ENCODE results near the gene HS3ST6. TPM values are rescaled to one million over a fixed set of nuclear protein-coding genes. Genes with fewer than 3 reads are reported as not detected.

The HS3ST6 gene
- total and polyA plus RNA-seq, 2 of the 13 experiments (the other 11 are each of a cell fraction or from before 2014, with no cell fraction given): not detected

GRCh38 chr16:1929578-1930337 lies 11.5 kb upstream of the HS3ST6 start (continued):
- TF ChIP-seq, protein P1, sequence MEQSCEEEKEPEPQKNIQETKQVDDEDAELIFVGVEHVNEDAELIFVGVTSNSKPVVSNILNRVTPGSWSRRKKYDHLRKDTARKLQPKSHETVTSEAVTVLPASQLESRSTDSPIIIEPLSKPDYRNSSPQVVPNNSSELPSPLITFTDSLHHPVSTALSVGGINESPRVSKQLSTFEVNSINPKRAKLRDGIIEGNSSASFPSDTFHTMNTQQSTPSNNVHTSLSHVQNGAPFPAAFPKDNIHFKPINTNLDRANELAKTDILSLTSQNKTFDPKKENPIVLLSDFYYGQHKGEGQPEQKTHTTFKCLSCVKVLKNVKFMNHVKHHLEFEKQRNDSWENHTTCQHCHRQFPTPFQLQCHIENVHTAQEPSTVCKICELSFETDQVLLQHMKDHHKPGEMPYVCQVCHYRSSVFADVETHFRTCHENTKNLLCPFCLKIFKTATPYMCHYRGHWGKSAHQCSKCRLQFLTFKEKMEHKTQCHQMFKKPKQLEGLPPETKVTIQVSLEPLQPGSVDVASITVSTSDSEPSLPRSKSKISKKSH (CRISPR knock-in tag; IDR thresholded peaks at IDR 0.05; ENCODE audit: borderline replicate concordance): no peak
- TF ChIP-seq HES4 (CRISPR knock-in tag; IDR thresholded peaks at IDR 0.05; ENCODE audit: borderline replicate concordance) (no peak), MXD3 (CRISPR knock-in tag; IDR thresholded peaks at IDR 0.05) (peak; percentile 49; the same call in 1 of the 2 replicates), SUZ12 (IDR thresholded peaks at IDR 0.05; ENCODE audit: low read depth, low read length) (no peak), HDAC1 (CRISPR knock-in tag; IDR thresholded peaks at IDR 0.05) (0 out of 2 replicates have a peak, but pooled peaks have one; percentile 58), HOXA3 (CRISPR knock-in tag; IDR thresholded peaks at IDR 0.05) (peak; percentile 83), NFKBIZ (CRISPR knock-in tag; IDR thresholded peaks at IDR 0.05) (no peak), BRCA1 (CRISPR knock-in tag; IDR thresholded peaks at IDR 0.05) (no peak), HMG20B (CRISPR knock-in tag; conservative IDR thresholded peaks at IDR 0.05) (no peak), XRCC5 (optimal IDR thresholded peaks at IDR 0.05; ENCODE audit: low read length) (peak; percentile 84), ZBTB49 (CRISPR knock-in tag; IDR thresholded peaks at IDR 0.05; ENCODE audit: borderline replicate concordance) (no peak), E2F2 (CRISPR knock-in tag; IDR thresholded peaks at IDR 0.05; ENCODE audit: borderline replicate concordance) (peak; percentile 50; the same call in 1 of the 2 replicates), ZNF672 (CRISPR knock-in tag; IDR thresholded peaks at IDR 0.05) (no peak), ZNF354B (CRISPR knock-in tag; IDR thresholded peaks at IDR 0.05) (0 out of 2 replicates have a peak, but pooled peaks have one; percentile 82), ATM (IDR thresholded peaks at IDR 0.05; ENCODE audit: borderline replicate concordance) (no peak), SKI (IDR thresholded peaks at IDR 0.05; ENCODE audit: partially characterized antibody) (peak; percentile 45), SRY (CRISPR knock-in tag; IDR thresholded peaks at IDR 0.05) (0 out of 2 replicates have a peak, but pooled peaks have one; percentile 35)
- TF ChIP-seq, protein P2, sequence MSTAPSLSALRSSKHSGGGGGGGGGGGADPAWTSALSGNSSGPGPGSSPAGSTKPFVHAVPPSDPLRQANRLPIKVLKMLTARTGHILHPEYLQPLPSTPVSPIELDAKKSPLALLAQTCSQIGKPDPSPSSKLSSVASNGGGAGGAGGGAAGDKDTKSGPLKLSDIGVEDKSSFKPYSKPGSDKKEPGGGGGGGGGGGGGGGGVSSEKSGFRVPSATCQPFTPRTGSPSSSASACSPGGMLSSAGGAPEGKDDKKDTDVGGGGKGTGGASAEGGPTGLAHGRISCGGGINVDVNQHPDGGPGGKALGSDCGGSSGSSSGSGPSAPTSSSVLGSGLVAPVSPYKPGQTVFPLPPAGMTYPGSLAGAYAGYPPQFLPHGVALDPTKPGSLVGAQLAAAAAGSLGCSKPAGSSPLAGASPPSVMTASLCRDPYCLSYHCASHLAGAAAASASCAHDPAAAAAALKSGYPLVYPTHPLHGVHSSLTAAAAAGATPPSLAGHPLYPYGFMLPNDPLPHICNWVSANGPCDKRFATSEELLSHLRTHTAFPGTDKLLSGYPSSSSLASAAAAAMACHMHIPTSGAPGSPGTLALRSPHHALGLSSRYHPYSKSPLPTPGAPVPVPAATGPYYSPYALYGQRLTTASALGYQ (CRISPR knock-in tag; IDR thresholded peaks at IDR 0.05): no peak
- TF ChIP-seq, protein P3, sequence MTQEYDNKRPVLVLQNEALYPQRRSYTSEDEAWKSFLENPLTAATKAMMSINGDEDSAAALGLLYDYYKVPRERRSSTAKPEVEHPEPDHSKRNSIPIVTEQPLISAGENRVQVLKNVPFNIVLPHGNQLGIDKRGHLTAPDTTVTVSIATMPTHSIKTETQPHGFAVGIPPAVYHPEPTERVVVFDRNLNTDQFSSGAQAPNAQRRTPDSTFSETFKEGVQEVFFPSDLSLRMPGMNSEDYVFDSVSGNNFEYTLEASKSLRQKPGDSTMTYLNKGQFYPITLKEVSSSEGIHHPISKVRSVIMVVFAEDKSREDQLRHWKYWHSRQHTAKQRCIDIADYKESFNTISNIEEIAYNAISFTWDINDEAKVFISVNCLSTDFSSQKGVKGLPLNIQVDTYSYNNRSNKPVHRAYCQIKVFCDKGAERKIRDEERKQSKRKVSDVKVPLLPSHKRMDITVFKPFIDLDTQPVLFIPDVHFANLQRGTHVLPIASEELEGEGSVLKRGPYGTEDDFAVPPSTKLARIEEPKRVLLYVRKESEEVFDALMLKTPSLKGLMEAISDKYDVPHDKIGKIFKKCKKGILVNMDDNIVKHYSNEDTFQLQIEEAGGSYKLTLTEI (CRISPR knock-in tag; conservative IDR thresholded peaks at IDR 0.05): no peak
